Cardiac fibroblast (primary cell): ENCODE measurements around the gene APLF.

Source experiments
- DNase-seq, 2 donors: peaks; one replicate each; pipeline versions ENCODE4 v3.0.0 to v3.0.0-alpha.2; 2010; ENCODE audit warnings: low read depth in 2 of 2
- H3K4me3 ChIP-seq, 2 donors: replicated peaks in 1 of 2; 1 replicate in 1 of 2; 2 replicates in 1 of 2; pipeline ENCODE4 v1.5.1; 2011; ENCODE audit warnings: low read depth in 2 of 2, low read length in 2 of 2, mild to moderate bottlenecking in 2 of 2, moderate library complexity in 1 of 2
- CTCF ChIP-seq: IDR thresholded peaks from one replicate; pipeline ENCODE4 v1.5.1; 2011; ENCODE audit warnings: low read depth, mild to moderate bottlenecking, low read length, inconsistent platforms

The APLF gene

GRCh38 chr2:68623820-68624219 lies 156.4 kb downstream of the APLF start:
- no peak for DNase-seq
- no peak for TF ChIP-seq CTCF

GRCh38 chr2:68627615-68628014 lies 160.2 kb downstream of the APLF start:
- no peak for DNase-seq
- no peak overlapping the region for H3K4me3 ChIP-seq

More at GRCh38 chr2:68623820-68624219, 156.4 kb downstream of the APLF start:
- H3K4me3 ChIP-seq, result no peak overlapping the region

More at GRCh38 chr2:68627615-68628014, 160.2 kb downstream of the APLF start:
- no peak for TF ChIP-seq CTCF
